Activated naive CD4-positive, alpha-beta T cell (primary cell): Measurements from ENCODE around the gene AP2S1.
"Not testable (repeated sequence)": the region's sequence is repeated elsewhere in the genome, so short reads cannot be mapped to it uniquely, and the experiment has no call there.

Experiments
- DNase-seq, 4 experiments: peaks; one replicate each; lab custom pipeline; 2025; lab: John Stamatoyannopoulos, UW

Gene AP2S1

DNA sequence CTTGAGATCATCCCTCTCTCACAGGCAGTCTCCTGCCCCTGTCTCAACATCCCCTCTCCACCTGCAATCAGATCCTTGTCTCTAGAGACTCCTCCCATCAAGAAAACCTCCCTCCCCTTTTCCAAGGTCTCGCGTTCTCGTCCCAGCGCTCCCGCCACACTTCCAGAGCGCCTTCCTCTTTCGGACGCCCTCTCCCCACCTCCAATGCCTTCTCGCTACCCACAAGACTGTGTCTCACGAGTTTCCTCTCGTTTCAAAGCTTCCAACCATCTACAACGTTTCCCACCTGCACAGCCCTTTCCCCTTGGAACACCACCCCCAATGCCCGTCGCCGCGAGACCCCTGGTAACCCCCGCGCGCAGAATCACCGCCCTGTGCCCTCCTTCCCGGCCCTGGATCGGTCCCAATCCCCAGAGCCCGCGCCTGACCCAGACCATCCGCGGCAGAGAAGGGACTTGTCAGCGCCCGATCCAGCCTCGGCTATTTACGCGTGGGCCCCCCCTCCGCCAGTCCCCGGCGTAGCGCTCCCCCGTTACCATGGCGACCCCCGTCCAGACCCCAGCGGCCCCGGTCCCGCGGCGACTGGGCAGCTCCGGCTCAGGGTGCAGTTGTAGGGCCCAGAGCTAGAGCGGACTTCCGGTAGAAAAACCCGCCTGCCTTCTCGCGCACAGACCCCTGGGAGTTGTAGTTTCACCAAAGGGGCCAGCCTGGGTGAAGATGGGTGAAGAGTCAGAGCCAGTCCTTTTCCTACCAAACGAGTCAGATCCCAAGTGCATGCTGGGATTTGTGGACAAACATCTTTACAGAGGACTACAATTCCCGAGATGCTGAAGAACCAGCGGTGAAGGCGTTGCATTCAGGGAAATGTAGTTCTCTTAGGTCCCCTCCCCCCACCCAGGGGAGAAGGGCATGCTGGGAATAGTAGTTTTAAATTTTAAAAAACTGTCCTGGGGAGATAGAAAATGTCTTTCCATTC is at the start of gene AP2S1:
Gene AP2S1 (minus strand): TSS at position 619 of the 976 bp plus-strand sequence. CDS start 80 bp downstream, at position 539.
- DNase-seq: peak; percentile 70 to 84 (median 74)

GRCh38 chr19:46900341-46900740 is 49.7 kb upstream of the AP2S1 start:
- no peak for DNase-seq

DNA sequence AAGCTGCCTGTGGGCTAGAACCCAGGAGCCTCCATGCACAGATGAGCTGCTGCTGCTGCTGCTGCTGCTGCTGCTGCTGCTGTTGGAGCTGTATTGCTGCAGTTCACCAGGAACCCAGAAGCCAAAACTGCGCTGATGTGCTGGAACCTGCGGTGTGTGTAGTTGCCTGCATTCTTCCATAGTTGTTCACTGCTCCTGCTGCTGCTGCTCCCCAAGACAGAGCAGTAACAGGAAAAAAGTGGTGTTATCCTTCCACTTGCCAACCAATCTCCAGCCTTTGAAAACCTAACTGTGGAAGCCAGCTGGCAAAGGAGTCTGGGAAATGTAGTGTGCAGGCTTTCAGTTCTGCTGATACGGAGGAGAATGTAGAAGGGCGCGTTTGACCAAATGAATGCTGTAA is 48.1 kb upstream of the AP2S1 start:
- no peak for DNase-seq

- DNase-seq: no peak
These were observed 45.6 kb upstream of the AP2S1 start for GRCh38 chr19:46896076-46896794.

GRCh38 chr19:46892252-46893179 is 41.9 kb upstream of the AP2S1 start:
- no peak for DNase-seq

DNA sequence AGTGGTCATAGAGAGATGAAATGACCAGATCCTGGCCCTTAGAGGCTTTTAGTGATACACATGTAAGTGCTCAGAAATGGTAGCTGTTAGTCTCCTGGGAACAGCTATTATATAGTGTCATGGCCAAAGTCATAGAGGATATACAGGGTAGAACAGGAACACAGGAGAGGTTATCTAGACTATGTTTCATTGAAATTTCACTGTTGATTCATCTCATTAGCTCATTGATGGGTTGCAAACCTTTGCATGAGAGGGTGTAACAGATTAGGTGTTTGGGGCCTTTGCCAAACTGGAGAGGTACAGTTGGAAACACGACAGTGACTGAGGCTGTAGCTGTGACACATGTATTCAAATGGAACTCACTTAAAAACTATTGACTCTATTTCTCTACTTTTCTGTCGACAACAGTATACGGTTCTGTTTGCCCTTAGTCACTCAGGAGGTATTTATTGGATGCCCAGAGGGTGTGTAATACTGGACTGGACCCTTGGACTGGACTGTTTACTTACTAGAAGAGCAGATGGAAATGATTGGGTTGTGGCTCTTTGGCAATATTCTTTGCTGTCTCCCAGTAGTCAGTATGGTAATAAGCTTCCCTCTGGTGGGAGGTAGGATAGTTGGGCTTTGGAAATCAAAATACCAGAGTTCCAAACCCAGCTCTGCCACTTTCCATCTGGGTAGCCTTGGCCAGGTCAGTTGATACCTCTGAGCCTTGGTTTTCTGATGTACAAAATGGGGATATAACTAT is 40.0 kb upstream of the AP2S1 start:
- no peak for DNase-seq

DNA sequence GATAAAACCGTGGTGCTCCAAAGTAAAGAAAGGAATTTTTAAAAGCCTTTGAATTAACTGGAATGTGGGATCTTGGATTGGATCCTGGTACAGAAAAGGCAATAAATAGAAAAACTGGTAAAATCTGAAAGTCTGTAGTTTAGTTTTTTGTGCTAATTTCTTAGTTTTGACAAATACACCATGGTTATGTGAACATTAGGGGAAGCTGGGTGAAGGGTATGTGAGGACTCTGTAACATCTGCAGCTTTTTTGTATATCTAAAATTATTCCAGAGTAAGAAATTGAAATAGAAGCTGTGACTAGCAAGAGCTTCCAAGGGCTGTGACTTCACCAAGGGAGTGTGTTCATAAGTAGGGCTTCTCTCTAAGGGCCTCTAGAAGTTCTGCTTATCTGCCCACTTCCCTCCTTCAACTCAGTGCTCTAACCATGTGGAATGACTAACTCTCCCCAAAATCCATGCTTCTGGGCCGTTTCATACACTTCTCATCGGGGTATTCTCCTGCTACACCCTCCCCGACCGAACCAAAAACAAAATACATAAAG is 36.7 kb upstream of the AP2S1 start:
- DNase-seq: no peak

GRCh38 chr19:46886546-46887239 is 36.0 kb upstream of the AP2S1 start:
- no peak for DNase-seq

GRCh38 chr19:46885411-46885810 is 34.8 kb upstream of the AP2S1 start:
- DNase-seq: no peak

GRCh38 chr19:46882751-46883150 is 32.1 kb upstream of the AP2S1 start:
- not testable (repeated sequence) for DNase-seq

- no peak for DNase-seq
These were observed 31.4 kb upstream of the AP2S1 start for GRCh38 chr19:46882034-46882433.

- no peak for DNase-seq
These were observed 30.4 kb upstream of the AP2S1 start for GRCh38 chr19:46881092-46881491.

GRCh38 chr19:46880431-46880830 is 29.8 kb upstream of the AP2S1 start:
- no peak for DNase-seq

DNA sequence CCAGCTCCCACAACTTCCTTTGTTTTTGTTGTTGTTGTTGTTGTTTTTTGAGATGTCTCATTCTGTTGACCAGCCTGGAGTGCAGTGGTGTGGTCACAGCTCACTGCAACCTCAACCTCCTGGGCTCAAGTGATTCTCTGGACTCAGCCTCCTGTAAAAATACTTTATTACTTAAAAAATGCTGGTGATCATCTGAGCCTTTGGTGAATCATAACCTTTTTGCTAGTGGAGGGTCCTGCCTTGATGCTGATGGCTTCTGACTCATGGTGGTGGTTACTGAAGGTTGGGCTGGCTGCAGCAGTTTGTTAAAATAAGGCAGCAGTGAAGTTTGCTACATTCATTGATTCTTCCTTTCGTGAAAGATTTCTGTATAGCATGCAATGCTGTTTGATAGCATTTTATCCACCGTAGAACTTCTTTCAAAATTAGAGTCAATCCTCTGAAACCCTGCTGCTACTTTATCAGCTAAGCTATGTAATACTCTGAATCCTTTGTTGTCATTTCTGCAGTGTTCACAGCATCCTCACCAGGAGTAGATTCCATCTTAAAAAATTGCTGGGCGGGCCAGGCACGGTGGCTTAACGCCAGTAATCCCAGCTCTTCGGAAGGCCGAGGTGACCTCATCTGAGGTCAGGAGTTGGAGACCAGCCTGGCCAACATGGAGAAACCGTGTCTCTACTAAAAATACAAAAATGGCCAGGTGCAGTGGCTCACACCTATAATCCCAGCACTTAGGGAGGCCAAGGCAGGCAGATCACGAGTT is 28.1 kb upstream of the AP2S1 start:
- no peak for DNase-seq

DNA sequence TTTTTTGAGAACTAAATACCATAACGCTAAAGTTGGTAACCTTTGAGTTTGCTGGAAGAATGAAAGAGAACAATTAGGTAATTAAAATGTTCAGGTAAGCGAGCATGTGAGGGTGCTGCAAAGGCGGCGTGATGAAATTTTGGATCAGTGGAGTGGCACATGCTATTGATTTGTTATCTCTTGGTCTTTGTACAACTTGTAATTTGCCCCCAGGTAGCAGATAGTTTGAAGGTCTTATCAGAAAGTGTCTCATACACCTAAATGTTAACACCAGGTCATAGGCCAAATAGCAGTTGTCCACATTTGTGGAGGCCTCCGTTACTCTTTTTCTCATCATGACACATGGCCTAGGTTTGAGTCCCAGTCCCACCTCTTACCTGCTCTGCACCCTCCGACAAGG is 25.0 kb upstream of the AP2S1 start:
- no peak for DNase-seq

DNA sequence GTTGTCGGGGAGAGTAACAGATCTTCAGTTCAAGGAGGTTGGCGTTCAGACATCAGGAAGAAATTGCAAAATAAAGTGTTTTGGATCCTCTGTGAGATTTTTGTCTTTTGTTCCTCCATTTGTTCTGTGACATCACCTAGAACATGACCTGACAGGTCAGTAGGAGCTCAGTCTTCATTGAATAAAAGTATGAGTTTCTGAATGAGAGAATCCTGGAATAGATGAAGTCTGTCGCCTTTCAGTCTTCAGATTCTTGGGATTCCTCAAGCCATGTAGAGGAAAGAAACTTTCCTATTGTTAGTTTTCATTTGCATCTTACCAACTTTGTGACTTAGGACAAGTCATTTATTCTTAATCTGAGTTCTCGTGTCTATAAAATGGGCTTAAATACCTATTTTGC is 24.6 kb upstream of the AP2S1 start:
- DNase-seq: no peak

DNA sequence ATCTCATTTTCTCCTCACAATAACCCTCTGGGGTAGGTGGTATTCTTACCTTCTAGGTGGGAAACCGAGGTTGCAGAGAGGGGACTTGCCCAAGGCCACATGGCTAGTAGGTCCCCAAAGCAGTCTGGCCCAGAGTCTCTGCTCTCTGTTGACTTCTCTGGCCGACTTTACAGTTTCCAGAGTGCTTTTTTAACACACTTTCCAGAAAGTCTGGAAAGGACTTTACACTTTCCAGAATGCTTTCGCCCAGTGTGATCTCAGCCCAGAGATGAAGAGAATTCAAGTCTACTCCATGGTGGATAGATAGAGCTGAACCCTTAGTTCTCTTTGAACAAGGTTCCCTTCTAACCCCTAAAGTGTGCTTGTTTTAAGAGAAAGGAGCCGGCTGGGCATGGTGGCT is 22.3 kb upstream of the AP2S1 start:
- no peak for DNase-seq

- DNase-seq: not testable (repeated sequence)
These were observed 20.5 kb upstream of the AP2S1 start for GRCh38 chr19:46871173-46871572.

DNA sequence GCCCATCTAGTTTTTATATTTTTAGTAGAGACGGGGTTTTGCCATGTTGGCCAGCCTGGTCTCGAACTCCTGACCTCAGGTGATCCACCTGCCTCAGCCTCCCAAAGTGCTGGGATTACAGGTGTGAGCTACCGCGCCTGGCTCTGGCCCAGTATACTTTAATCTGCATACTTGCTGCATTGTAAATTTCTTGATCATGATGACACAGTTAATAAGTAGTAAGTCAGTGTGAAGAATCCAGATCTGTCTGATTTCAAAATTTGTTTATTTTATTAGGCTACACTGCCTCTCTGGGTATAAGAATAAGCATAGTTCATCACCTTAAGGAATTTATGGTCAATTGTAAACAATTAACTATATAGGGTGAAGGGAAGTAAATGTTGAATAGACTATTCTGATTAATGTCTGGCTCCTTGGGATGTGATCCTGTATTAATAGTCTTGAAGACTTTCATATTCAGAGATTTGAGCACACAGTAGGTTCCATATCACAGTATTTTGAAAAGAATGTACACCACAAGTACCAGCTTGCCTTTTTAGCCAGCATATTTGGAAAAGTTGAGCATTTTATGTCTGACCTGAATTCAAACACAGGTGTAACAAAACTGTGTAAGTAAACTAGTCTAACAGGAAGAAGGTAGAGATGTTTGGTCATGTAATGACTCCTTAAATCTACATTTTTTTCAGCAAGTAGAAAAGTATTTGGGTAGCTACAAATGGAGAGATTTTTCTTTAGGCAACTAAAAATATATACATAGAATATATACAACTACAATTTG is 17.6 kb upstream of the AP2S1 start:
- no peak for DNase-seq
